Heart right ventricle (tissue), 16 donors: ENCODE measurements around the gene CGN. TPM values are rescaled to one million over a fixed set of nuclear protein-coding genes. Genes with fewer than 3 reads are reported as not detected.

ENCODE experiments used
- ATAC-seq, 8 donors: fragments of 200-7000 bp; cut with Tn5 transposase; one replicate each; pipeline ENCODE4 v1.9.1; 2020; ENCODE audit warnings: mild to moderate bottlenecking in 8 of 8, moderate library complexity in 8 of 8, moderate number of reproducible peaks in 1 of 8
- DNase-seq, 2 donors: peaks; one replicate each; pipeline ENCODE4 v3.0.0-alpha.2; 2020
- H3K27ac ChIP-seq, 10 donors: fragments of 200-600 bp; sonication (generic) in 2 of 10; one replicate each; pipeline versions ENCODE4 v1.5.0 to v1.8.0; 2020 to 2022; ENCODE audit warnings: mild to moderate bottlenecking in 3 of 10
- H3K27me3 ChIP-seq, 7 donors: fragments of 200-600 bp; one replicate each; pipeline ENCODE4 v1.8.0; 2021 to 2022; ENCODE audit warnings: mild to moderate bottlenecking in 2 of 7
- H3K36me3 ChIP-seq, 9 donors: fragments of 200-600 bp; sonication (generic) in 1 of 9; one replicate each; pipeline versions ENCODE4 v1.5.0 to v1.8.0; 2020 to 2022; ENCODE audit warnings: mild to moderate bottlenecking in 2 of 9
- H3K4me1 ChIP-seq, 9 donors: fragments of 200-600 bp; sonication (generic) in 1 of 9; one replicate each; pipeline versions ENCODE4 v1.5.0 to v1.8.0; 2020 to 2022; ENCODE audit warnings: mild to moderate bottlenecking in 4 of 9
- H3K4me3 ChIP-seq, 10 donors: fragments of 200-600 bp; sonication (generic) in 2 of 10; one replicate each; pipeline versions ENCODE4 v1.5.0 to v1.8.0; 2020 to 2022; ENCODE audit warnings: mild to moderate bottlenecking in 7 of 10, moderate library complexity in 2 of 10
- H3K9me3 ChIP-seq, 11 donors: fragments of 200-600 bp in 10 of 11; sonication (generic) in 2 of 11; one replicate each; pipeline versions ENCODE4 v1.5.0 to v1.8.0; 2013 to 2022; ENCODE audit warnings: mild to moderate bottlenecking in 2 of 11, control low read depth in 1 of 11, moderate library complexity in 1 of 11
- CTCF ChIP-seq, 9 donors: fragments of 200-600 bp; sonication (generic) in 2 of 9; IDR thresholded peaks; one replicate each; pipeline versions ENCODE4 v1.5.0 to v1.8.0; 2021 to 2022; ENCODE audit warnings: antibody characterized with exemption in 9 of 9, mild to moderate bottlenecking in 5 of 9, moderate library complexity in 1 of 9
- WGBS, 2 donors: extraction: QIAGEN DNeasy Blood & Tissue Kit; methylation state at CpG; one replicate each; pipeline ENCODE4 v1.1.7; 2013; ENCODE audit warnings: inconsistent platforms in 1 of 2; 5-methylcytosine and 5-hydroxymethylcytosine counted together
- intact Hi-C, 10 donors: fragments of 100-400 bp; cut with DNase I; formaldehyde crosslinking; loops; one replicate each; pipeline versions ENCODE4 v1.11.1 to v1.14.2; 2022
- polyA plus RNA-seq, 2 donors: library from polyadenylated mRNA; stranded (reverse); fragments of 200-250 nt; gene quantifications; one replicate each; pipeline ENCODE4 v1.2.3, GENCODE V29; 2013
- total RNA-seq, 10 donors: library from RNA; stranded (reverse); fragmentation: NEBNext Ultra II Directional in 3 of 10; extraction: Animal tissue kit (Norgen Biotek cat#: 25700) in 3 of 10; gene quantifications; one replicate each; pipeline versions ENCODE4 v1.2.1 to v1.2.4, GENCODE V29; 2021 to 2023
- donor health status: Arrhythmogenic right ventricular cardiomyopathy.
- donor health status: ischemic (EF 13 %, LVEDD 7.1; RV severe dilation, severe dysfunction).
- donor health status: healthy with polysubstance abuse.
- donor health status: DM: no; HTN: yes; CAD: no.
- donor health status: DM: no; HTN: no; CAD: no.
- donor health status: ischemic (EF 25% LVEDD 6.9; RV normal size, moderate dysfunction).
- donor health status: ischemic (EF 25% LVEDD 5.7; RV mildly dilated, moderate dysfunction).
- donor health status: healthy.
- donor health status: DM: yes; HTN: yes; CAD: no.
- donor health status: Ischemic cardiomyopathy.
- donor health status: ischemic (EF 35%, LVEDD 5.7; RV mildly dilated, moderate dysfunction).
- donor health status: nonischemic (EF 11% LVEDD 7.7; RV severe dilation, severe dysfunction).
- donor health status: DM: yes; HTN: yes; CAD: no.
- donor health status: PGD.
- donor health status: ischemic (EF 29% LVEDD 5.4; RV normal size, mild dysfunction).
- donor health status: nonischemic (EF 23%, LVEDD 6.1; RV moderate dilation, normal function).

CGN gene
- total and polyA plus RNA-seq, 12 donors: 0.07 to 0.73 (median 0.27) TPM; not detected in 3

- no peak for TF ChIP-seq CTCF (IDR thresholded peaks at IDR 0.05)
- no peak overlapping the region for H3K4me3 ChIP-seq
- no peak overlapping the region for H3K27ac ChIP-seq
- no peaks in the 10 kb centered on the region for H3K27me3 ChIP-seq
- no peaks in the 10 kb centered on the region for H3K4me1 ChIP-seq
- intact Hi-C loops: no loop called here
- no peaks in the 10 kb centered on the region for H3K9me3 ChIP-seq
- no peak for ATAC-seq
- WGBS, 2 donors: 85 to 93% methylated on average over 11 of the region's 11 CpGs
- H3K36me3 ChIP-seq: no peaks in the 10 kb centered on the region
- DNase-seq: no peak
Observed at GRCh38 chr1:151529211-151529702, 18.1 kb downstream of the CGN start.

DNA sequence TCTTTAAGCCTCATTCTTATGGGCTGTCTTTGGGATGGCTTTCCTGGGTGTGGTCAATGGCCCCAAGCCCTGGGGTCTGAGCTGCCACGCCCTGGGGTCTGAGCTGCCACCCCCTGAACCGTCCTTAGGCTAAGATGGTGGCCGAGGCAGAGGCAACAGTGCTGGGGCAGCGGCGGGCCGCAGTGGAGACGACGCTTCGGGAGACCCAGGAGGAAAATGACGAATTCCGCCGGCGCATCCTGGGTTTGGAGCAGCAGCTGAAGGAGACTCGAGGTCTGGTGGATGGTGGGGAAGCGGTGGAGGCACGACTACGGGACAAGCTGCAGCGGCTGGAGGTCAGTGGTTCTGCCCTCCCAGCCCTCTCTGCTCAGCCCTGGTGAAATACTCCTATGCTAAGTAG is 18.6 kb downstream of the CGN start:
- DNase-seq (no peak), ATAC-seq (no peak)
- 93 to 94% methylated on average over 18 of the region's 18 CpGs for WGBS, 2 donors
- no peaks in the 10 kb centered on the region for H3K36me3 ChIP-seq
- no peaks in the 10 kb centered on the region for H3K27me3 ChIP-seq
- H3K27ac ChIP-seq: no peak overlapping the region
- no peaks in the 10 kb centered on the region for H3K9me3 ChIP-seq
- no peak overlapping the region for H3K4me3 ChIP-seq
- no peak for TF ChIP-seq CTCF (IDR thresholded peaks at IDR 0.05)
- no peaks in the 10 kb centered on the region for H3K4me1 ChIP-seq
- intact Hi-C loops: loop anchor here in 6 of 10 donors (5.0 to 10.0 kb wide), 6 partner anchors 55 to 308 kb away; partner anchors contain the start of genes C2CD4D (in 3 of the 6) and RORC (in 2 of the 6)

DNA sequence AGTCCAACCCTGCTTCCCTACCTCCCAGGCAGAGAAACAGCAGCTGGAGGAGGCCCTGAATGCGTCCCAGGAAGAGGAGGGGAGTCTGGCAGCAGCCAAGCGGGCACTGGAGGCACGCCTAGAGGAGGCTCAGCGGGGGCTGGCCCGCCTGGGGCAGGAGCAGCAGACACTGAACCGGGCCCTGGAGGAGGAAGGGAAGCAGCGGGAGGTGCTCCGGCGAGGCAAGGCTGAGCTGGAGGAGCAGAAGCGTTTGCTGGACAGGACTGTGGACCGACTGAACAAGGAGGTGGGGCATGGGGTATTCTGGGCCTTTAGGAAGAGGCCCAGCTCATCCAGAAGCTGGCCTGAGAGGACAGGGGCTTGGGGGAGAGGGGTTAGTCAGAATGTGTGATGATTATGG is 19.3 kb downstream of the CGN start:
- H3K9me3 ChIP-seq: no peaks in the 10 kb centered on the region
- H3K4me1 ChIP-seq: no peaks in the 10 kb centered on the region
- WGBS, 2 donors: 79 to 80% methylated on average over 11 of the region's 11 CpGs
- no peak overlapping the region for H3K27ac ChIP-seq
- no peaks in the 10 kb centered on the region for H3K36me3 ChIP-seq
- DNase-seq: no peak
- intact Hi-C loops: loop anchor here in 6 of 10 donors (5.0 to 10.0 kb wide), 6 partner anchors 56 to 307 kb away; partner anchors contain the start of genes C2CD4D (in 3 of the 6) and RORC (in 2 of the 6)
- no peak overlapping the region for H3K4me3 ChIP-seq
- H3K27me3 ChIP-seq: no peaks in the 10 kb centered on the region
- peak in 1 of 8 donors; percentile 36 for ATAC-seq
- TF ChIP-seq CTCF (IDR thresholded peaks at IDR 0.05): no peak

DNA sequence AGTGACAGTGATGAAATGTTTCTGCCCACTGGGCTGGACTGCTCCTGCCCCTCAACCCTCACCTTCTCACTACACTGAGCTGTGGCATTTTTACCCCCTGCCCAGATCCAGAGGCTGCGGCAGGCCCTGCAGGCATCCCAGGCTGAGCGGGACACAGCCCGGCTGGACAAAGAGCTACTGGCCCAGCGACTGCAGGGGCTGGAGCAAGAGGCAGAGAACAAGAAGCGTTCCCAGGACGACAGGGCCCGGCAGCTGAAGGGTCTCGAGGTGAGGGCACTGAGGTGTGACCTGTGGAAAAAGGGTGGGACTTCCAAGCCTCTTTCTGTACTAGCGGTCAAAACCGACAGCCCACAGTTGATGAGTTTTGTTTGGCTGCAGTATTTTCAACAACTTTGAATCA is 22.7 kb downstream of the CGN start:
- H3K27ac ChIP-seq: no peak overlapping the region
- no peaks in the 10 kb centered on the region for H3K4me1 ChIP-seq
- H3K36me3 ChIP-seq: no peaks in the 10 kb centered on the region
- H3K9me3 ChIP-seq: no peaks in the 10 kb centered on the region
- ATAC-seq (no peak), DNase-seq (no peak)
- intact Hi-C loops: loop anchor here in 8 of 10 donors (2.0 to 10.0 kb wide), 7 partner anchors 59 to 303 kb away; partner anchors contain the start of genes C2CD4D (in 3 of the 8) and RORC (in 2 of the 8)
- no peaks in the 10 kb centered on the region for H3K27me3 ChIP-seq
- H3K4me3 ChIP-seq: no peak overlapping the region
- no peak for TF ChIP-seq CTCF (IDR thresholded peaks at IDR 0.05)
- WGBS, 2 donors: 88 to 89% methylated on average over 10 of the region's 10 CpGs
